CD4-positive, alpha-beta T cell treated with Interferon alpha-2 for 1 hour (primary cell): Measurements from ENCODE around the gene ABCC5.
A peak's percentile ranks its signal among the peaks of the same experiment; 100 is the strongest.
"Not testable (repeated sequence)": the region's sequence is repeated elsewhere in the genome, so short reads cannot be mapped to it uniquely, and the experiment has no call there.

ENCODE experiments used
- DNase-seq, 2 donors: peaks; one replicate each; pipeline ENCODE4 v3.0.0-alpha.2; 2020 to 2022

The ABCC5 gene

GRCh38 chr3:184017672-184018423 is at the start of gene ABCC5:
Gene ABCC5 (minus strand): TSS chr3:184017884. CDS start chr3:184014392, 3,492 bp downstream.
- peak; percentile 86 to 89 for DNase-seq

- DNase-seq: no peak
These were observed 48.5 kb upstream of the ABCC5 start for GRCh38 chr3:184066211-184066610.

- DNase-seq: no peak
These were observed 45.0 kb upstream of the ABCC5 start for GRCh38 chr3:184062637-184063036.

- no peak for DNase-seq
These were observed 41.7 kb upstream of the ABCC5 start for GRCh38 chr3:184059424-184059823.

GRCh38 chr3:184058029-184058428 is 40.3 kb upstream of the ABCC5 start:
- DNase-seq: no peak

GRCh38 chr3:184052767-184053166 is 35.1 kb upstream of the ABCC5 start, which contains the start of gene HTR3C:
Gene HTR3C (plus strand): TSS chr3:184053047. CDS start chr3:184053081, 34 bp downstream.
- no peak for DNase-seq

GRCh38 chr3:184050217-184050847 is 32.6 kb upstream of the ABCC5 start:
- DNase-seq: no peak

GRCh38 chr3:184045995-184046394 is 28.3 kb upstream of the ABCC5 start:
- no peak for DNase-seq

GRCh38 chr3:184042617-184043016 is 24.9 kb upstream of the ABCC5 start:
- DNase-seq: no peak

- DNase-seq: no peak
These were observed 22.3 kb upstream of the ABCC5 start for GRCh38 chr3:184040010-184040409.

GRCh38 chr3:184039414-184039813 is 21.7 kb upstream of the ABCC5 start:
- DNase-seq: no peak

- DNase-seq: not testable (repeated sequence)
These were observed 20.6 kb upstream of the ABCC5 start for GRCh38 chr3:184038307-184038706.

GRCh38 chr3:184037816-184038215 is 20.1 kb upstream of the ABCC5 start:
- DNase-seq: no peak

- DNase-seq: no peak
These were observed 13.6 kb upstream of the ABCC5 start, which contains the start of gene HTR3D for GRCh38 chr3:184031187-184031792. Gene HTR3D (plus strand): TSS chr3:184031742. CDS start chr3:184031742, 0 bp downstream.

- DNase-seq: no peak
These were observed 12.9 kb upstream of the ABCC5 start for GRCh38 chr3:184030536-184030935.

- DNase-seq: no peak
These were observed 11.8 kb upstream of the ABCC5 start for GRCh38 chr3:184029443-184029842.

- not testable (repeated sequence) for DNase-seq
These were observed 10.7 kb upstream of the ABCC5 start for GRCh38 chr3:184028275-184028890.

GRCh38 chr3:184025256-184025655 is 7.6 kb upstream of the ABCC5 start:
- not testable (repeated sequence) for DNase-seq

GRCh38 chr3:184022323-184022722 is 4.6 kb upstream of the ABCC5 start:
- DNase-seq: no peak

- no peak for DNase-seq
These were observed 815 bp upstream of the ABCC5 start for GRCh38 chr3:184018424-184018973.

- DNase-seq: peak; percentile 46 to 63
These were observed 643 bp downstream of the ABCC5 start for GRCh38 chr3:184016811-184017671.

GRCh38 chr3:184016169-184016570 is 1.5 kb downstream of the ABCC5 start:
- no peak for DNase-seq
